GM18858 (cell line): Measurements from ENCODE around the gene SKAP2.
"Not testable (repeated sequence)": the region's sequence is repeated elsewhere in the genome, so short reads cannot be mapped to it uniquely, and the experiment has no call there.

Experiments used
- ATAC-seq: cut with Tn5 transposase; IDR thresholded peaks from one replicate; pipeline ENCODE4 v1.9.1; 2021; ENCODE audit not compliant: unreplicated experiment

The SKAP2 gene

DNA sequence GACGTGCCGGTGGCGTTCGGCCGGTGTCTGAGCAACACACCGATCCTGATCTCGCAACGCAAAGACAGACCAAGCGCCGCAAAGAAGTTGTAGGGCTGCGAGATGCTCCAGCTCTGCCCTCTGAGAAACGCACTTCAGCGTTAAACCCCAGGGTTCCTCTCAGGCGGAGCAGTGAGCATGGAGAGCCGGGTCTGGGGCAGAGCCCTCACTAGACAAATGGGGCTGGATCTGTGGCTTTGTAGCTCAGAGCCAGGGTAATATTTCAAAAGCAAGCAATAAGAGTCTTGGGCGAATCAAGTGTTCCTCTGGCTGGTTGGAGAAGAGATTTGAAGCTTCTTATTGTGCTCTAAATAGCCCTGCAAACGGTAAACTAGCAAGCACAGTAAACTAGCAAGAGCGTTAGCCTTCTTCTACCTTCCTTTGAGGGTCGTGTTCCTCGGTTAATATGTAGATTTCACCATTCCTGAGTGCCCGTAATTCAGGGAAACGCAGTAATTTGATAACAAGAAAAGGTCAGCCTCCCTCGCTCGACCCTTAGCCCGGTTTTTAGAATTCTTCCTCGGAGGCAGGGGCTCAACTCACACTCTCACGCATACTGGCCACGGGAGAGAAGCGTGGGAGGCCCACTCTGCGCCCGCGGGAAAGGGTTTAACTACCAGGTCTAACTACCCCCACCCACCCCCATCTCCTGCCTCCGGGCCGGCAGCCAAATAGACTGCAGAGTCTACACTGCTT lies 6.7 kb downstream of the SKAP2 start:
- ATAC-seq: no peak

DNA sequence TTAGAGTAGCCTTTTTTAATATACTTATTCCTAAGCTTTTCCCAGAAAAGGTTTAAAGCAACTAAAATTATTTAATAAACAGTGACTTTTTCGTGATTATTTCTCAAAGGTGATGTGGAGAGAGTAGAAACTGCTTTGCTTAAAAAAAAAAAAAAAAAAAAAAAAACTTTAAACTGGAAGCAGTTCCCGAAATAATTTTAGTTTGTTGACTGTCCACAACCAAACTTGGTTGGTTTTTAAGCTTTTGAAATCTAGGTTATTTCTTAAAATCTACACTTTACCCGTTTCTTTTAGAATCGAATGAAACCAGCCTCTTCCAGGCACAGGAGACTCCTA lies 7.3 kb downstream of the SKAP2 start:
- no peak for ATAC-seq

DNA sequence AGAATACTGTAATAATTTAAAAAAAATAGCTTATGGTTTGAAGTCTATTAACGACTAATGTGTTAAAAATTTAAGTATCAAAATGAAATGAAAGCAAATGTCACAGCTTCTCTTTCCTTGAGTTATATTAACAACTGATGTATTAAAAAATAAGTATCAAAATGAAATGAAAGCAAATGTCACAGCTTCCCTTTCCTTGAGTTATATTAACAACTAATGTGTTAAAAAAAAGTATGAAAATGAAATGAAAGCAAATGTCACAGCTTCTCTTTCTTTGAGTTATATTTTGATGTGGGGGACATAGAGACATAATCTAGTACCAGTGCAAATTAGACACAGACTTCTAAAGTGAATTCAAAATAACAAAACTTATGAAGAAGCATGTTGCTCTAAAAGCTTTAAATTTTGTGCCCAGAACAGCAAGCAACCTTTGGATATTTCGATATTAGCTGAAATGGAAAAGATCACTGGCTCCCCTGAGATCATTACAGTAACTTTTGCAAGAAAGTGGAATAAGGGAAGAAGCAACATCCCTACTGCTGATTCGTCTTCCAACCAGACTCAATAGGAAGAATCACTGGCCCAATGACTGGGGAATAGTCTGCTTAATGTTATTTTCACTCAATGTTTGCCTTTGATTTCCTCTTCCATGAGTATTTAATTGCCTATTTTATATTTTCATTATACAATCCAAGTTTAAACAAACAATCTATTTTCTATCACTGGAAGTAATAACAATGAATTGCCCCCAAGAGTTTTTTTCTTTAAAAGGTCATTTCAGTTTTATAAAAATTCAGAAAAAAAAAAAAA lies 8.0 kb downstream of the SKAP2 start:
- no peak for ATAC-seq

DNA sequence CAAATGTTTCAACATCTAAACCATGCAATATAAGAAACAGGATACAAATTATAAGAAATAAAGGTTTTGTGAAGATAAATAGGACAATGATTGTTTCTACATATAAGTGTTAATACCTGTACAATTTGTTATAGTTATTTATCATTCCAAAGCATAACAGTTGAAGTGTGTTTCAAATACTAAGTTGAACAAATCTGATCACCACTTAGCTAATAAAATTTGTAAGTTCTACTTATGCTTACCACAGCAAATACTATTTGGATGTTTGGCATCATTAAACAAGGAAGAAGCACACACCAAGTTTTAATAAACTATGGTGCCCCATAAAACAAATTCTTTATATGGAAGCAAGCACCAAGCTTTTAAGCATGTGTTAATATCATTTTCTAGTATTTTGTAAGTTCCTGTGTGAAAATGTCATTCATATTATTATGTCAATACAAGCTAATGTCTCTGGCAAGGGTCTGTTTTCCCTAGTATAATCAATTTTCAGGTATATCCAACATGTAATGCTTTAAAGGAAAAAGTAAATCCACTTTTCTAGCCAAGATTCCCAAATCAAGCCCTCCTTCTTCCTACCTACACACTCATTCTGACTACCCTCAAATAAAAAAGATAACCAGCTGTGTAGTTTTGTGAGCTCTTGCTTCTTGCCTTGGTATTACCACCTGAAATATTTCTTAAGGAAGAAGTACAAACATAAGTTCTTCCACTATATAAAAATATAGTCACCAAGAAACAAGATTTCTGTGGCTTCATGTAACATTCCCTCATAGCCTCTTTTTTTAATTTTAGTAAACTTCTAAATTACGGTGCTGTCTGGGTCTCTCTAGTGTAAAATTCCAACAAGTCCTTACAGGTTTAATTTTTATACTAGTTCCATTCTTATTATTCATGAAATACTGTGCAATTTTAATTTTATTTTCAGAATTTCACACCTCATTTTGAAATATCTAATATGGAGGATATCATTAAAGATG lies 9.2 kb downstream of the SKAP2 start:
- ATAC-seq: no peak

DNA sequence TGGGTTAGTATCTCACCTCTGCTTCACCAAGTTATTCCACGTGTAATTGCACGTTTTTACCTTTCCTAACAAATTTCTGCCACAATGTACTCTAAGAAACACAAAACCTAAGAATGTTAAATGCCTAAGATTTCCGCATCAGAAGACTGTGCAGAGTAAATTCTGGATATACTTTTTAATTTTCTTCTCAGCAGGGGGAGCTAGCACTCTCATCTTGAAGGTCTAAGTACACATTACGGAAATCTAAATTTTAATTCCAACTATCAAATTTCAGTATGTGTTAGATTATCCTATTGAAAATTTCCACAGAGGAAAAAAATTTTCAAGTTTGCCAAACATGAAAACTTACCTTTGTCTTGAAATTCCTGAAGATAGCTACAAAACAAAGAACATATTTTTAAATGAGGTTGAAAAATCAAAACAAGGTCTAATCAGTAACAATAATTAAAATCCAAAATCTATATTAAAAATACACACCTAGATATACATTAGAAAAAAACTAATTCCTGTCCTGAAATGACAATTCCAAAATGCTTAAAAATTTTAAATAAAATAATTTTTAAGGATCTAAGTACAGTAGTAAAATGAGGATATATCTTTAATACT lies 10.5 kb downstream of the SKAP2 start:
- ATAC-seq: no peak

DNA sequence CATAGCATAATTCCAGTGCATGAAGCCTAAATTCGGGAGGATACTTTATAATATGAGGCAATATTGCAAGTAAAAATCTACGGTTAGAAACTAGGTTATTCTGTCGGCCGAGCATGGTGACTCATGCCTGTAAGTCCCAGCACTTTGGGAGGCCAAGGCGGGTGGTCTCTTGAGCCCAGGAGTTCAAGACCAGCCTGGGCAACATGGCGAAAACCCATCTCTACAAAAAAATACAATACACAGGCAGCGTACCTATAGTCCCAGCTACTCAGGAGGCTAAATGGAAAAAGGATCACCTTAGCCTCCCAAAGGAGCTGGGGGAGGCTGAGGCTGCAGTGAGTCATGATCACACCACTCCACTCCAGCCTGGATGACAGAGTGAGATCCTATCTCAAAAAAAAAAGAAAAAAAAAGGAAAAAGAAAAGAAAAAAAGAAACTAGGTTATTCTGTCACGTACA lies 14.2 kb downstream of the SKAP2 start:
- ATAC-seq: no peak

DNA sequence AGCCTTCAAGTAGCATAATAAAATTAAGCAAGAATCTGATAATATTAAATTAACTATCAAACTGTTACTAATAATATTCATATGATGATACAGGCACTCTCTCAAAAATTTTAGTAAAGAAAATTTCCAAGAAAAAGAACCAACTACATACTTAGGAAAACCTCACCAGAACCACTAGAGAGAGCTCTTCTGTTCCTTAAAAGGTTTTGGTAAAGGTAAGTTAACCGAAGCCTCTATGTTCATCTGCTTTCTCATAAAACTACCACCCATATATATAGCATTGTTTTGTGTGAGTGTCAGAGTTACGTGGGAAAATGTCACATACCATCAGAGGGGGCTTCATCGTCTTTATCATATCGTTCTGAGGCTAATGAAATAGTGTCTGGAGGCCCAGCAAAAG lies 20.7 kb downstream of the SKAP2 start:
- no peak for ATAC-seq

DNA sequence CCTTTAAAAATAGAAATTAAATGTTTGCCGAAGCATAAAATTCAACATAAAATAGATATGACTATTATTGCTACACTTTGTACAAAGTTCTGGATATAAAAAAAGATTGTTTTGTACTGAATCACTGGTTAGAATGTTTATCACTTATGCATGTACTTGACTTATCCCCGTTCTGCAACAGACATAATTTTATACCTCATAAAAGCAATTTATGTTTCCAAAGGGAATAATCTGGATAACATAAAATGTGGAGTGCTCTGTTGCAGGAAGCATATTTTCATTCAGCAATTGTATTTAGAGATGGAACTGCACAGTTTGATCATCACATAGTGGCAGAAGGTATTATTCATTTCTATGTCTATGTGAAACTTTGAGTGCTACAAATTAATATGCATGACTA lies 21.5 kb downstream of the SKAP2 start:
- no peak for ATAC-seq

DNA sequence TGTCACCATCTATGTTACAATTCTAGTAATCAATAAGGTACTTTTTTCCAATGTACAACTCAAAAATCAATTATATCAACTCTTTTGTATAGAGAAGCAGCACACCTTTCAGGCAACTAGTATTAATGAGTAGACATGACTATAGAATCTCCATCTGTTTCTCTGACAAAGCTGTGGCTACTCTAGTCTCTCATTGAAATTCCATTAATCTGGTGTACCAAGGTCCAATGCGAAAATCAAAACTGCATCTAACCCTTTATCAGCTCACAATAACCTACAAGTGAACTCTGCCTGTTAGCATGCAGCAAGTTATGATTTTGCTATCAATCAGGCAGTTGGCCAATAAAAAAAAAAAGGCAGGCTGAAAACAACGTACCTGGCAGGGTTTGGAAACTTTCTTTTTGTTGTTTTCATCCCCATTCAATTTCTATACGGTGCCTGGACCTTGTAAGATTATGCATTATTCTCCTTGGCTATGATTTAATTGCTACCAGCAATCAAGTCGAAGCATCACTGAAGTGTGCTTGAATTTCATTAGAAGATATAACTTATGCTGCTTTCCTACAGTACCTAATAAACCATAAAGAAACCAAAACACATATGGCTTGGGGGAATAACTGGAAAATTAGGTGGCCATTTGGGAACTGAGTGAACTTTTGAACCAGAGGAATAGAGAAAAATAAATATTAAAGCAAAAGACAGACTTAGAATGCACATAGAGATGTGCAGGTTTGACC lies 23.2 kb downstream of the SKAP2 start:
- ATAC-seq: no peak

DNA sequence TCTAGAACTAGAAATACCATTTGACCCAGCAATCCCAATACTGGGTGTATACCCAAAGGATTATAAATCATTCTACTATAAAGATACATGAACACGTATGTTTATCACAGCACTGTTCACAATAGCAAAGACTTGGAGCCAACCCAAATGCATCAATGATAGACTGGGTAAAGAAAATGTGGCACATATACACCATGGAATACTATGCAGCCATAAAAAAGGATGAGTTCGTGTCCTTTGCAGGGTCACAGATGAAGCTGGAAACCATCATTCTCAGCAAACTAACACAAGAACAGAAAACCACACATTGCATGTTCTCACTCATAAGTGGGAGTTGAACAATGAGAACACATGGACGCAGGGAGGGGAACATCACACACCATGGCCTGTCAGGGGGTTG lies 27.6 kb downstream of the SKAP2 start:
- not testable (repeated sequence) for ATAC-seq

DNA sequence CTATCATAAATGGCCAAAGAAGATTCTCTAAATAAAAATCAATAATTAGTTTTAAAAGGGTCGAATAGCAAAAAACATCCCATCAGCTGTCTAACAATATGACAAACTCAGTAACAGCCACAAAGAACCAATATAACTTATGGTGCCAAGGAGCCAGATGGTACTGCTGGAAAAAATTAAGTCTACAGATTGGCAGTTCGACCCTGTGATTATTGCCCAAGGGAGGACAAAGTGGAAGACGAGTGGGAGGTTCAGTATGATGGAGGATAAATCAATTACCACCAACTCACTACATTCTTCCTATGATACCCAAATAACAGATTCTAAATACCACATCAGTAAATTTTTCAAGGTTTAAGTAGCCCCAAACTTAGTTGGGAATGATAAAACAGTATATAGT lies 49.0 kb downstream of the SKAP2 start:
- no peak for ATAC-seq

DNA sequence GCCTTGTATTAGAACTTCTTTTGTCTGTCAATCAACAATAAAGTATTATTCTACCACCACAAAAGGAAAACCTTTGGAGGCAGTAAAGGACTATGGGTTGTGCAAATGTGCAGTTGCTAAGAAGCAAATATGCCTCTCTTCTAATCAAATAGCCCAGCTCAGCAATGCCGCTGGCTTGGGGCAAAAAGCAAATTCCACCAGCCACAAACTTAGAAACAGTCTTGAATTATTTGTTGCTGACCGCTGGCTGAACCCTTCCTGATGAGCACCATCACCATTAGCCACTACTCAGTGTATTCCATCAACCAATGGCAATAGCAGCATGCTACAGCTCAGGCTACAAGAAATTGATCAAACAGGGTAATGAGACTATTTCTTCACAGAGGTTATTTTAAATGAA lies 51.0 kb downstream of the SKAP2 start:
- no peak for ATAC-seq

DNA sequence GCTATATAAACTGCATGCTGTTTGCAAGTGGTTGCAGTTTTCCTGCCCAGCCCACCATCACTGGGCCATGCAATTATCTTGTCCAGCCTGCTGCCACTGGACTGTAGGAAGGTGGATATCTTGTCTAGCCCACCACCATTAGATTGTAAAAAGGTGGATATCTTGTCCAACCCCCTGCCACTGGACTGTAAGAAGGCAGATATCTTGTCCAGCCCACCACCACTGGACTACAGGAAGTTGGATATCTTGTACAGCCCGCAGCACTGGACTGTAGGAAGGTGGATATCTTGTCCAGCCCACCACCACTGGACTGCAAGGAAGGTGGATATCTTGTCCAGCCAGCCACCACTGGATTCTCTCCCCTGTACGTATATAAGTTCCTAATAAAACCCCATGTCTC lies 69.8 kb downstream of the SKAP2 start:
- no peak for ATAC-seq

DNA sequence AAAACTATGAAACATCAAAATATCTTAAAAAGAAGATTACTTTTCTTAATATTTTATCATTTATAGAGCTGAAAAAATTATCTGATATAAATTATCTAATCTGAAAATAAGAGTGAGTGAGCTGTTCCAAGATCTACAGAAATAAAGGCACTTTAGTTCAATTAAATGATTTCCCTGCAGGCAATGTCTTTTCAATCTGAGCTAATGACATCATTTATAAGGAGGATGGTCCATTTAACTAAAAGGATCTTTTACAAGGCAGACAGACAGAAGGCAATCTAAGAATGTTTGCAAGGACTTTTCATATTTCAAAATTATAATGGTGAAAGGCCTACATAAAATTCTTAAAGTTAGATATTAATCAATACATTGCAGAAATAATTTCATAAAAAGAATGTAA lies 71.8 kb downstream of the SKAP2 start:
- ATAC-seq: no peak

DNA sequence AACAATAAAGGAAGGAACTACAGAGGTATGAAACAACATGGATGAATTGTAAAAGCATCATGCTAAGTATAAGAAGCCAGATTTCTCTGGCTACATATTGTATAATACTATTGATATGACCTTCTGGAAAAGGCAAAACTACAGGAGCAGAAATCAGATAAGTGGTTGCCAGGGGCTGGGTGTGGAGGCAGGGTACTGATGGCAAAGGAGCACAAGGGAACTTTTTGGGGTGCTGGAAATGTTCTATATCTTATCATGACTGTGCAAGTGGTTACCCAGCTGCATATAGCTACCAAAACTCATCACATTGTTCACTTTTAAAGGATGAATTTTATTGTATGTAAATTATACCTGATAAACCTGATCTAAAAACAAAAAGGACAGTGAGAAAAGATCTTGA lies 72.4 kb downstream of the SKAP2 start:
- ATAC-seq: no peak

DNA sequence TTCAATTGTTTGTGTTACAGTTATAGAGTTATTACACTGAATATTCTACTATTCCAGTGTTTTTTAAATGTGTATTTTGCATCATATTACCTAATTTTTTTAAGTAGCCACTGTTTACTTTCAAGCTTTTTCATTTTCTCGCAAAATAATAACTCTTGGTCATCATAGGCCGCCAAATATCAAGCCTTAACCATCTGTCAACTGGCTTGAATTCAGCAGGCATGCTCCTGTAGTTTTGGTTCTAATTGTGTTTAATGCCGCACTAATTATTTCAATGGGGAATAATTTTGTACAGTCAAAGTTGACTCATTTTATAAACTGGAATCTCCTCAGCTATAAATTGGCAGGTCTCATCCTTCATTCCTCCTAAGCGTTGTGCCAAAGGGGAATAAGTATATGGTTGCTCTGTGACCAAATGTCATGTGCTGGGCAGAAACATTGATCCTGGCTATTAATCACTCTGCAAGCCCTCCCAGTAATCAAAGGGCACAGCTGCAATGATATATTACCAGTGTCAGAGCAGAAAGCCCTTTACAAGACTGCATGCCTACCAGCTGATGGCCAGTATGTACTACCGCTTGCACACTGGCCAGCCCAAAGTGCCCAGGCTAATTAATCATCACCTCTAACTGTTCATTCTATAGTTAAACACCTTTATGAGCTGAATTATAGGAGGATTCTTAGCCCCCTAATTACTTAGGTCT lies 74.8 kb downstream of the SKAP2 start:
- no peak for ATAC-seq

DNA sequence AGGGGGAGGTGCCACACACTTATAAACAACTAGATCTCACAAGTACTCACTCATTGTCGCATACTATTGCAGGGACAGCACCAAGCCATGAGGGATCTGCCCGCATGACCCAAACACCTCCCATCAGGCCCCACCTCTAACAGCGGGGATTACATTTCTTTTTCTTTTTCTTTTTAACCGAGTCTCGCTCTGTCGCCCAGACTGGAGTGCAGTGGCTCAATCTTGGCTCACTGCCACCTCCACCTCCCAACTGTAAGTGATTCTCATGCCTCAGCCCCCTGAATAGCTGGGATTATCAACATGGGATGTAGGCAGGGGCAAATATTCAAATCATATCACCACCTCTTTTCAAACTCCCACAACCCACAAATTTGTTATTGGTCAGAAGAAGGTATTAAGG lies 76.7 kb downstream of the SKAP2 start:
- no peak for ATAC-seq

DNA sequence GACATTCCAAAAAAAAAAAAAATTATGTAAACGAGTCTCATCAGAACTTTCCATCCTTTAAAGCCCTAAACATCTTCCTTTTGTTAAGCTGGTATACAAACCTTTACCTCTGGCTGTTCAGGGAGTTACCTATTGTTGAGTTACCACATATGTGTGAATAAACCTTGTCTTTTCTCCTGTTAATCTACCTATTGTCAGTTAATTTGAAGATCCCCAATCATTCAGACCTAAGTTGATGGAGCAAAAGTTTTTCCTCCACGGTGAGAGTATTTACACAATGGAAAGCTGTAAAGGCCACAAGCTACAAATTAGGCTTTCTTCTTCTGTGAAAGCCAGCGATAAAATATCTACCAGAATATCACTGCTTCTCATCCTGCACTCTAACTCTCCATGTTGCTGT lies 80.3 kb downstream of the SKAP2 start:
- no peak for ATAC-seq

DNA sequence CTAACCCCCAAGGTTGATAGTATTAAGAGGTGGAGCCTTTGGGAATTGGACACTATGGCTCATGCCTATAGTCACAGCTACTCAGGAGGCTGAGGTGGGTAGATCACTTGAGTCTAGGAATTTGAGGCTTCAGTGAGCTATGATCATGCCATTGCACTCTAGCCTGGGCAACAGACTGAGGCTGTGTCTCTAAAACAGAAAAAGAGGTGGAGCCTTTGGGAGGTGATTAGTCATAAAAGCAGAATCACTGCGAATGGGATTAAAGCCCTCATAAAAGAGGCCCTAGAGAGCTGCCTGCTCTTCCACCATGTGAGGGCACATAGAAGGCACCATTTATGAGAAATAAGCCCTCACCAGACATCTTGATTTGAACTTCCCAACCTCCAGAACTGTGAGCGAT lies 81.9 kb downstream of the SKAP2 start:
- ATAC-seq: no peak
